K562 (cell line): ENCODE results near the gene BBS1. TPM values are rescaled to one million over a fixed set of nuclear protein-coding genes. Genes with fewer than 3 reads are reported as not detected.

Experiments used
- ASH1L ChIP-seq: fragments of 450-650 bp; IDR thresholded peaks from 2 replicates; pipeline ENCODE4 v1.6.1; 2018; ENCODE audit warnings: borderline replicate concordance, mild to moderate bottlenecking, low read depth; ENCODE audit not compliant: partially characterized antibody
- E2F3 ChIP-seq: fragments of 250-450 bp; sonication (Bioruptor Pico); IDR thresholded peaks from 2 replicates; pipeline ENCODE4 v1.4.0; 2020; ENCODE audit warnings: mild to moderate bottlenecking
- E4F1 ChIP-seq: fragments of 250-450 bp; sonication (Bioruptor Pico); IDR thresholded peaks from 2 replicates; pipeline ENCODE4 v1.5.0; 2021; ENCODE audit warnings: mild to moderate bottlenecking, borderline replicate concordance
- ESRRA ChIP-seq: fragments of 450-650 bp; IDR thresholded peaks from 2 replicates; pipeline ENCODE4 v1.6.1; 2014; ENCODE audit warnings: low read depth, mild to moderate bottlenecking, moderate library complexity, borderline replicate concordance
- HMBOX1 ChIP-seq: sonication (generic); IDR thresholded peaks from 2 replicates; pipeline ENCODE4 v1.6.1; 2016
- LCOR ChIP-seq: sonication (generic); formaldehyde crosslinking; IDR thresholded peaks from 2 replicates; pipeline ENCODE4 v1.8.0; 2022; ENCODE audit warnings: mild to moderate bottlenecking, missing genetic modification reagents
- NCOR1 ChIP-seq: fragments of 450-650 bp; IDR thresholded peaks from 2 replicates; pipeline ENCODE4 v1.6.1; 2016; ENCODE audit warnings: mild to moderate bottlenecking, moderate library complexity
- THAP7 ChIP-seq: fragments of 250-450 bp; sonication (Bioruptor Pico); IDR thresholded peaks from 2 replicates; pipeline ENCODE4 v1.5.0; 2021
- ZFP91 ChIP-seq: sonication (generic); formaldehyde crosslinking; IDR thresholded peaks from 2 replicates; pipeline ENCODE4 v1.8.0; 2022; ENCODE audit warnings: mild to moderate bottlenecking, missing genetic modification reagents
- ZNF318 ChIP-seq, 2 experiments: fragments of 450-650 bp; IDR thresholded peaks; 2 replicates each; pipeline ENCODE4 v1.6.1; 2016; ENCODE audit warnings: mild to moderate bottlenecking in 2 of 2, borderline replicate concordance in 1 of 2, low read depth in 1 of 2, moderate library complexity in 1 of 2
- ZNF695 ChIP-seq: fragments of 450-650 bp; formaldehyde crosslinking; IDR thresholded peaks from 2 replicates; pipeline ENCODE4 v1.4.0; 2020; ENCODE audit warnings: mild to moderate bottlenecking, moderate library complexity
- ZSCAN32 ChIP-seq: fragments of 450-650 bp; formaldehyde crosslinking; IDR thresholded peaks from 2 replicates; pipeline ENCODE4 v1.4.0; 2020; ENCODE audit warnings: mild to moderate bottlenecking, moderate library complexity
- polyA plus RNA-seq, 8 experiments: library from polyadenylated mRNA; depleted of rRNA in 4 of 8; stranded (reverse) in 5 of 8; unstranded in 3 of 8; fragments of >200 nt; fragmentation: Nextera tagmentation in 2 of 8; fragmentation: Illumina TruSeq in 1 of 8; extraction: Ambion mirVana in 2 of 8; extraction: Trizol in 1 of 8; gene quantifications; 2 replicates each; pipeline versions ENCODE4 v1.2.1 to v1.2.3, GENCODE V29; 2011 to 2014; ENCODE audit warnings: inconsistent platforms in 1 of 8, missing spikeins in 1 of 8
- total RNA-seq, 7 experiments: library from RNA; depleted of rRNA in 6 of 7; stranded (reverse); fragments of >200 nt in 6 of 7; fragmentation: Illumina TruSeq in 2 of 7; extraction: Trizol in 2 of 7; gene quantifications; 2 replicates each; pipeline versions ENCODE4 v1.2.1 to v1.2.3, GENCODE V29; 2011 to 2021; ENCODE audit warnings: low replicate concordance in 1 of 7

Gene BBS1
- total and polyA plus RNA-seq, 9 of the 15 experiments (the other 6 are each of a cell fraction or from before 2014, with no cell fraction given): 9.0 to 19.8 (median 12.1) TPM

GRCh38 chr11:66545701-66546367, 35.4 kb downstream of the BBS1 start, which contains the start of gene ZDHHC24 (continued):
- TF ChIP-seq ZNF318 (IDR thresholded peaks at IDR 0.05; ENCODE audit: borderline replicate concordance in 1 of 2, low read depth in 1 of 2) (no peak), E2F3 (CRISPR knock-in tag) (no peak), HMBOX1 (no peak), ZFP91 (CRISPR knock-in tag) (no peak), E4F1 (no peak), THAP7 (no peak), ESRRA (no peak), ZSCAN32 (CRISPR knock-in tag) (no peak), NCOR1 (no peak), ASH1L (peak; percentile 50), ZNF695 (no peak), LCOR (CRISPR knock-in tag) (no peak)
